Transverse colon (tissue), 4 donors: ENCODE results near the gene UBAC1.

Source experiments
- POLR2A ChIP-seq: fragments of 450-650 bp; IDR thresholded peaks from one replicate; pipeline ENCODE4 v1.6.1; 2016; ENCODE audit warnings: antibody characterized with exemption, mild to moderate bottlenecking, moderate library complexity
- POLR2AphosphoS5 ChIP-seq, 3 donors: sonication (generic); formaldehyde crosslinking; IDR thresholded peaks; one replicate each; pipeline ENCODE4 v1.6.1; 2016; ENCODE audit warnings: antibody characterized with exemption in 3 of 3
- TF ChIP-seq, protein P1 (sequence below), 5 experiments: fragments of 200-600 bp in 3 of 5; fragments of 450-650 bp in 2 of 5; sonication (generic) in 3 of 5; IDR thresholded peaks; 1 replicate in 2 of 5; 2 replicates in 3 of 5; pipeline ENCODE4 v1.5.1; 2016 to 2017; ENCODE audit warnings: antibody characterized with exemption in 5 of 5, inconsistent platforms in 3 of 5, mild to moderate bottlenecking in 2 of 5, moderate library complexity in 1 of 5

DNA sequence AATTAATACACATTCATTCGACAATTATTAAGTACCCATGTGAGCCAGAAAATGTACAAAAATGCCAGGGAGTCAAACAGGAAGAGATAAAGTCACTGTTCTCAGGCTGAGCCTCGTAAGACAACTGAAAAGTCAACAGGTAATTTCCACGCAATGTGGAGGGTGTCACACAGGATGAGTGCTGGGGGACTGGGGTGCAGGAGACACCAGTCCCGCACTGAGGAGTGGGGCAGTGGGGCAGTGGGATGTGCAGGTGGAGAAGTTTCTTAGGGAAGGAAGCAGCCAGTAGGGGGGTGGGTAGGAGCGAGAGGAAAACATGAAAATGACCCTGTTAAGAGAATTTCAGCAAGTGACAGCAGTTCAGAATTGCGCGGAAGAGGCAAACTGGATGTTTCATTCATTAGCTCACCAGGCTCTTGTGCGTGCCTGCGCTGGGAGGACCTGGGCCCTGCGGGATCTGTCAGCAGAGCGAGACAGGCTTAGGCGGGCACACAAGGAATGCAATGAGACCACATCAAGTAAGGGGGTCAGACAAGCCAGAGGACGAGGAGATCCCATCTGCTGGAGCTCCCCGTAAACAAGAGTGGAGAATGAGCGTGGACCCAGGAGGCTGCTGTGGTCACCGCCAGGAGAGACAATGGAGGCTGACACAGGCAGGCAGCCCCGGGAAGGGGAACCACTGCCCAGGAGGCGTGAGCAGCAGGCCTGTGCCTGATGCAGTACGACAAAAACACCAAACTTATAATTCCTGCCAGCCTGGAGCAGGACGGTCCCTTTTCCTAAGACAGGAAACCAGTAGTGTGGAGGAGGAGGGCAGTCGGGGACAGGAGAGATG, 74.8 kb downstream of the UBAC1 start:
- TF ChIP-seq, protein P1, sequence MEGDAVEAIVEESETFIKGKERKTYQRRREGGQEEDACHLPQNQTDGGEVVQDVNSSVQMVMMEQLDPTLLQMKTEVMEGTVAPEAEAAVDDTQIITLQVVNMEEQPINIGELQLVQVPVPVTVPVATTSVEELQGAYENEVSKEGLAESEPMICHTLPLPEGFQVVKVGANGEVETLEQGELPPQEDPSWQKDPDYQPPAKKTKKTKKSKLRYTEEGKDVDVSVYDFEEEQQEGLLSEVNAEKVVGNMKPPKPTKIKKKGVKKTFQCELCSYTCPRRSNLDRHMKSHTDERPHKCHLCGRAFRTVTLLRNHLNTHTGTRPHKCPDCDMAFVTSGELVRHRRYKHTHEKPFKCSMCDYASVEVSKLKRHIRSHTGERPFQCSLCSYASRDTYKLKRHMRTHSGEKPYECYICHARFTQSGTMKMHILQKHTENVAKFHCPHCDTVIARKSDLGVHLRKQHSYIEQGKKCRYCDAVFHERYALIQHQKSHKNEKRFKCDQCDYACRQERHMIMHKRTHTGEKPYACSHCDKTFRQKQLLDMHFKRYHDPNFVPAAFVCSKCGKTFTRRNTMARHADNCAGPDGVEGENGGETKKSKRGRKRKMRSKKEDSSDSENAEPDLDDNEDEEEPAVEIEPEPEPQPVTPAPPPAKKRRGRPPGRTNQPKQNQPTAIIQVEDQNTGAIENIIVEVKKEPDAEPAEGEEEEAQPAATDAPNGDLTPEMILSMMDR (IDR thresholded peaks at IDR 0.05), result no peak
- TF ChIP-seq POLR2A (no peak), POLR2AphosphoS5 (IDR thresholded peaks at IDR 0.05) (no peak)
